Effector CD4-positive, alpha-beta T cell (primary cell): ENCODE measurements around the gene EPHB3.

ENCODE experiments used
- DNase-seq: peaks from one replicate; pipeline ENCODE4 v3.0.0-alpha.2; 2020

EPHB3 gene

GRCh38 chr3:184582646-184583577 is 21.3 kb downstream of the EPHB3 start:
- no peak for DNase-seq

GRCh38 chr3:184583578-184584451 is 22.2 kb downstream of the EPHB3 start:
- DNase-seq: no peak

- DNase-seq: no peak
Observed at GRCh38 chr3:184584464-184584891, 22.9 kb downstream of the EPHB3 start.

GRCh38 chr3:184585545-184585944 is 24.0 kb downstream of the EPHB3 start:
- no peak for DNase-seq

GRCh38 chr3:184586851-184587250 is 25.3 kb downstream of the EPHB3 start:
- DNase-seq: no peak

- DNase-seq: no peak
Observed at GRCh38 chr3:184588776-184589175, 27.2 kb downstream of the EPHB3 start.

- DNase-seq: no peak
Observed at GRCh38 chr3:184590795-184591194, 29.2 kb downstream of the EPHB3 start.

- no peak for DNase-seq
Observed at GRCh38 chr3:184591789-184592188, 30.2 kb downstream of the EPHB3 start.

- no peak for DNase-seq
Observed at GRCh38 chr3:184592371-184593219, 31.0 kb downstream of the EPHB3 start.

GRCh38 chr3:184593220-184593927 is 31.8 kb downstream of the EPHB3 start:
- DNase-seq: no peak

GRCh38 chr3:184593928-184594303 is 32.3 kb downstream of the EPHB3 start:
- DNase-seq: no peak

GRCh38 chr3:184594371-184595001 is 32.9 kb downstream of the EPHB3 start:
- DNase-seq: no peak

GRCh38 chr3:184595726-184596125 is 34.1 kb downstream of the EPHB3 start:
- DNase-seq: no peak

- no peak for DNase-seq
Observed at GRCh38 chr3:184596233-184596632, 34.6 kb downstream of the EPHB3 start.

GRCh38 chr3:184596886-184597575 is 35.4 kb downstream of the EPHB3 start:
- no peak for DNase-seq

GRCh38 chr3:184597829-184598573 is 36.4 kb downstream of the EPHB3 start:
- no peak for DNase-seq

- no peak for DNase-seq
Observed at GRCh38 chr3:184598574-184598927, 37.0 kb downstream of the EPHB3 start.

- DNase-seq: no peak
Observed at GRCh38 chr3:184599143-184599542, 37.6 kb downstream of the EPHB3 start.

GRCh38 chr3:184600685-184601377 is 39.2 kb downstream of the EPHB3 start:
- DNase-seq: no peak
